ENCODE measurements around the gene BCAS4.
A peak's percentile ranks its signal among the peaks of the same experiment; 100 is the strongest.

The BCAS4 gene

GRCh38 chr20:50842821-50843220, 48.0 kb downstream of the BCAS4 start:
- H3K27ac ChIP-seq: no peak overlapping the region
- TF ChIP-seq, protein P1, sequence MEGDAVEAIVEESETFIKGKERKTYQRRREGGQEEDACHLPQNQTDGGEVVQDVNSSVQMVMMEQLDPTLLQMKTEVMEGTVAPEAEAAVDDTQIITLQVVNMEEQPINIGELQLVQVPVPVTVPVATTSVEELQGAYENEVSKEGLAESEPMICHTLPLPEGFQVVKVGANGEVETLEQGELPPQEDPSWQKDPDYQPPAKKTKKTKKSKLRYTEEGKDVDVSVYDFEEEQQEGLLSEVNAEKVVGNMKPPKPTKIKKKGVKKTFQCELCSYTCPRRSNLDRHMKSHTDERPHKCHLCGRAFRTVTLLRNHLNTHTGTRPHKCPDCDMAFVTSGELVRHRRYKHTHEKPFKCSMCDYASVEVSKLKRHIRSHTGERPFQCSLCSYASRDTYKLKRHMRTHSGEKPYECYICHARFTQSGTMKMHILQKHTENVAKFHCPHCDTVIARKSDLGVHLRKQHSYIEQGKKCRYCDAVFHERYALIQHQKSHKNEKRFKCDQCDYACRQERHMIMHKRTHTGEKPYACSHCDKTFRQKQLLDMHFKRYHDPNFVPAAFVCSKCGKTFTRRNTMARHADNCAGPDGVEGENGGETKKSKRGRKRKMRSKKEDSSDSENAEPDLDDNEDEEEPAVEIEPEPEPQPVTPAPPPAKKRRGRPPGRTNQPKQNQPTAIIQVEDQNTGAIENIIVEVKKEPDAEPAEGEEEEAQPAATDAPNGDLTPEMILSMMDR (conservative IDR thresholded peaks at IDR 0.05): no peak

- TF ChIP-seq, protein P1 (conservative IDR thresholded peaks at IDR 0.05): no peak
- no peak overlapping the region for H3K27ac ChIP-seq
These were observed 48.7 kb downstream of the BCAS4 start for GRCh38 chr20:50843331-50844276.

- no peak overlapping the region for H3K27ac ChIP-seq
- TF ChIP-seq, protein P1 (conservative IDR thresholded peaks at IDR 0.05): no peak
These were observed 49.7 kb downstream of the BCAS4 start for GRCh38 chr20:50844430-50845100.

- TF ChIP-seq, protein P1 (conservative IDR thresholded peaks at IDR 0.05): no peak
- no peak overlapping the region for H3K27ac ChIP-seq
These were observed 50.8 kb downstream of the BCAS4 start for GRCh38 chr20:50845566-50846215.

DNA sequence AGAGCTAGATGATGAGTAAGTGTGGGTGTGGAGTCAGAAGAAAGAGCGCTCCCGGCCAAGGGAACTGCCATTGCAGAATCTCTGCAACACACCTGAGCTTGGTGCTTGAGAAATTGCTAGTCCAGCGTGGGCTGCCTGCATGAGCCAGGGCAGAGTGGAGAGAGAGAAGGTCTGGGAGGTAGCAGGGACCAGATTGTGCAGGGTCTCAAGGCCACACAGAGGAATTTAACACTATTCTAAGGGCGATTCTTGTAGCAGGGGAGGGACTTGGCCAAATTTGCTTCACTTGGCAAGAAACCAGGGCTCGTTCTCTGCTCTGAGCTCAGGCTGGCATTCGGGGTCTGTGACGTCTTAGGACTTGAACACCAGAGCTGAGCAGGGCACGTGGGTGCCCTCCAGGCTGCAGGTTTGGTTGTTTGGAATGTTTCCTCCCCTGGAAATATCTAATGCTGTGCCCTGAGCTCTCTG, 53.5 kb downstream of the BCAS4 start:
- peak overlapping the region; percentile 46 for H3K27ac ChIP-seq
- TF ChIP-seq, protein P1 (conservative IDR thresholded peaks at IDR 0.05): no peak

GRCh38 chr20:50848846-50849673, 54.2 kb downstream of the BCAS4 start:
- TF ChIP-seq, protein P1 (conservative IDR thresholded peaks at IDR 0.05): no peak
- H3K27ac ChIP-seq: peak overlapping the region; percentile 46
